HG03439 (cell line): ENCODE measurements around the gene TUBA4B.
A peak's percentile ranks its signal among the peaks of the same experiment; 100 is the strongest.
"Not testable (repeated sequence)": the region's sequence is repeated elsewhere in the genome, so short reads cannot be mapped to it uniquely, and the experiment has no call there.

Experiments
- ATAC-seq: cut with Tn5 transposase; IDR thresholded peaks from one replicate; pipeline ENCODE4 v1.9.1; 2021; ENCODE audit warnings: mild to moderate bottlenecking, moderate library complexity; ENCODE audit not compliant: unreplicated experiment

TUBA4B gene

GRCh38 chr2:219273937-219274336 lies 20.9 kb downstream of the TUBA4B start:
- no peak for ATAC-seq

- no peak for ATAC-seq
Observed at GRCh38 chr2:219274361-219274921, 21.4 kb downstream of the TUBA4B start.

GRCh38 chr2:219277703-219278654 lies 24.9 kb downstream of the TUBA4B start:
- ATAC-seq: peak; percentile 32

- ATAC-seq: peak; percentile 1
Observed at GRCh38 chr2:219278655-219279150, 25.7 kb downstream of the TUBA4B start.

- peak; percentile 83 for ATAC-seq
Observed at GRCh38 chr2:219279151-219279915, 26.3 kb downstream of the TUBA4B start, which contains the start of gene DNAJB2. TSS of gene DNAJB2 (plus strand) at chr2:219279366. CDS start at chr2:219279834, 468 bp downstream.

GRCh38 chr2:219279916-219280516 lies 27.0 kb downstream of the TUBA4B start:
- ATAC-seq: no peak

- no peak for ATAC-seq
Observed at GRCh38 chr2:219280651-219281050, 27.6 kb downstream of the TUBA4B start.

- no peak for ATAC-seq
Observed at GRCh38 chr2:219281588-219281987, 28.5 kb downstream of the TUBA4B start.

- ATAC-seq: no peak
Observed at GRCh38 chr2:219282375-219282774, 29.3 kb downstream of the TUBA4B start.

- no peak for ATAC-seq
Observed at GRCh38 chr2:219282943-219283581, 30.0 kb downstream of the TUBA4B start.

GRCh38 chr2:219284501-219285372 lies 31.7 kb downstream of the TUBA4B start:
- ATAC-seq: no peak

GRCh38 chr2:219285373-219285735 lies 32.3 kb downstream of the TUBA4B start:
- ATAC-seq: no peak

- no peak for ATAC-seq
Observed at GRCh38 chr2:219285894-219286425, 32.9 kb downstream of the TUBA4B start.

GRCh38 chr2:219286436-219287115 lies 33.5 kb downstream of the TUBA4B start:
- ATAC-seq: no peak

GRCh38 chr2:219287116-219287440 lies 34.0 kb downstream of the TUBA4B start:
- not testable (repeated sequence) for ATAC-seq

- ATAC-seq: no peak
Observed at GRCh38 chr2:219287580-219288265, 34.7 kb downstream of the TUBA4B start.

- ATAC-seq: no peak
Observed at GRCh38 chr2:219289195-219289536, 36.1 kb downstream of the TUBA4B start.
